NCI-H460 (cell line): ENCODE results near the gene RAD9B. TPM values are rescaled to one million over a fixed set of nuclear protein-coding genes. Genes with fewer than 3 reads are reported as not detected.
"Not testable (repeated sequence)": the region's sequence is repeated elsewhere in the genome, so short reads cannot be mapped to it uniquely, and the experiment has no call there.

Source experiments
- DNase-seq: peaks from one replicate; pipeline ENCODE4 v3.0.0-alpha.2; 2016; ENCODE audit warnings: low read depth; ENCODE audit errors: extremely low read depth
- total RNA-seq: library from RNA; depleted of rRNA; stranded (reverse); fragments of >200 nt; shearing (Covaris generic); gene quantifications from 2 replicates; pipeline ENCODE4 v1.2.3, GENCODE V29; 2014

Gene RAD9B
- total RNA-seq, 1 experiment from 2014 or later: 0.12 TPM

GRCh38 chr12:110520876-110521712 is 19.0 kb downstream of the RAD9B start:
- DNase-seq: not testable (repeated sequence)

GRCh38 chr12:110528277-110528839 is 26.2 kb downstream of the RAD9B start:
- no peak for DNase-seq

GRCh38 chr12:110530511-110530910 is 28.4 kb downstream of the RAD9B start:
- DNase-seq: no peak

- DNase-seq: no peak
Observed at GRCh38 chr12:110531741-110532333, 29.7 kb downstream of the RAD9B start.

GRCh38 chr12:110532644-110533043 is 30.5 kb downstream of the RAD9B start:
- no peak for DNase-seq

- DNase-seq: no peak
Observed at GRCh38 chr12:110533607-110534006, 31.5 kb downstream of the RAD9B start.

- no peak for DNase-seq
Observed at GRCh38 chr12:110534811-110535210, 32.7 kb downstream of the RAD9B start.

GRCh38 chr12:110536834-110537604 is 34.9 kb downstream of the RAD9B start:
- no peak for DNase-seq

- no peak for DNase-seq
Observed at GRCh38 chr12:110537605-110538409, 35.7 kb downstream of the RAD9B start.

GRCh38 chr12:110538869-110539622 is 36.9 kb downstream of the RAD9B start:
- DNase-seq: no peak

- no peak for DNase-seq
Observed at GRCh38 chr12:110540048-110540447, 37.9 kb downstream of the RAD9B start.

- DNase-seq: no peak
Observed at GRCh38 chr12:110543252-110543959, 41.3 kb downstream of the RAD9B start.

GRCh38 chr12:110543965-110544364 is 41.8 kb downstream of the RAD9B start:
- no peak for DNase-seq

GRCh38 chr12:110545259-110545658 is 43.1 kb downstream of the RAD9B start:
- not testable (repeated sequence) for DNase-seq

GRCh38 chr12:110545812-110546211 is 43.7 kb downstream of the RAD9B start:
- no peak for DNase-seq

GRCh38 chr12:110546339-110546738 is 44.2 kb downstream of the RAD9B start:
- DNase-seq: no peak

- no peak for DNase-seq
Observed at GRCh38 chr12:110547090-110547489, 45.0 kb downstream of the RAD9B start.

GRCh38 chr12:110548678-110549077 is 46.5 kb downstream of the RAD9B start:
- DNase-seq: no peak

- no peak for DNase-seq
Observed at GRCh38 chr12:110549716-110550115, 47.6 kb downstream of the RAD9B start.
